ENCODE data around the gene CIBAR2.

CIBAR2 gene

DNA sequence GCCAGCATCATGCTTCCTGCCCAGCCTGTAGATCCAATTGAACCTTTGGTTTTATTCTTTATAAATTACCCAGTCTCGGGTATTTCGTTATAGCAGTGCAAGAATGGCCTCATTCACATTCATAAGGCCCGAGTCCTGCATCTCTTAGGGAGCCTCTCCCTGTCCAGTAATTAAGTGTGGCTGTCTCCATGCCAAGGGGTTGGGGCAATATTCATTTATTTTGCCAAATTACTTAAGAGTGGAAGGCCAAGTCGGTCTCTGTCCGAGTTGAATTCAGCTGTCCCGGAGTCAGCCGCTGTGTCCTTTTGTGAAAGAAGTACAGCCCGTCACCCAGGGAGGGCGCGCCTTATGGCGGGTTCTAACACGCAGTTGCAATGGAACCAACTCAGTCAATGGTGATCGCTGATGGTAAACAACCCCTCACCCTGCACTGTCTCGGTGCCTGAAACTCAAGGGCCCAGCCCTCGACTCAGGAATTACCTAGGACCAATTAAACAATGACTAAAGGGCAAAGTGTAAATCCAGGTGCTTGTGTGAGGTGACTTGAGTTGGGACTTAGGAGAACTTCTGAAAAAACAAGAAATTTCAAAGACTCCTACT, 62.5 kb downstream of the CIBAR2 start:
- H2AFZ ChIP-seq (ENCODE audit: insufficient read depth, low read length, poor library complexity), result no peak overlapping the region
- H3K79me1 ChIP-seq (ENCODE audit: low read length), result no peaks in the 10 kb centered on the region
- H3K4me2 ChIP-seq (ENCODE audit: low read length), result no peak overlapping the region
- no peak overlapping the region for H4K12ac ChIP-seq (ENCODE audit: low read depth, low read length)
- no peak for DNase-seq
- no peak overlapping the region for H3K18ac ChIP-seq (ENCODE audit: low read length)
- H3K14ac ChIP-seq (ENCODE audit: low read length), result no peak overlapping the region
- no peak overlapping the region for H4K91ac ChIP-seq (ENCODE audit: low read depth, low read length)
- H2BK12ac ChIP-seq (ENCODE audit: low read length), result no peak overlapping the region
- H3K27me3 ChIP-seq (ENCODE audit: insufficient read depth, low read length), result no peaks in the 10 kb centered on the region
- no peak overlapping the region for H2AK5ac ChIP-seq (ENCODE audit: low read length)
- peaks cover 0 to 3% of the 10 kb centered on the region in 2 experiments for H3K4me1 ChIP-seq (ENCODE audit: control insufficient read depth in 1 of 2, insufficient read depth in 2 of 2, low read length in 2 of 2)
- no peak overlapping the region for H2BK5ac ChIP-seq (ENCODE audit: low read depth, low read length, poor library complexity)
- H3K36me3 ChIP-seq (ENCODE audit: control insufficient read depth in 1 of 2, insufficient read depth in 2 of 2, low read length in 2 of 2), result no peaks in the 10 kb centered on the region
- no peak overlapping the region for H3K27ac ChIP-seq (ENCODE audit: low read depth, low read length)
- no peak overlapping the region for H4K8ac ChIP-seq (ENCODE audit: low read depth, low read length)
- no peak overlapping the region for H2BK120ac ChIP-seq (ENCODE audit: insufficient read depth, low read length, poor library complexity)
- H3K4me3 ChIP-seq (ENCODE audit: low read depth, low read length), result no peak overlapping the region
- H3K23ac ChIP-seq (ENCODE audit: low read length), result no peak overlapping the region
- H3K9me3 ChIP-seq (ENCODE audit: insufficient read depth, low read depth, low read length), result peaks cover 2% of the 10 kb centered on the region
- no CpG with 5 or more reads among the region's 15 CpGs for WGBS (ENCODE audit: extremely low coverage, insufficient coverage, insufficient read length)
- no peak overlapping the region for H3K4ac ChIP-seq (ENCODE audit: low read depth, low read length)
- H3K9ac ChIP-seq (ENCODE audit: low read length), result no peak overlapping the region
- no peaks in the 10 kb centered on the region for H3K79me2 ChIP-seq (ENCODE audit: control insufficient read depth, insufficient read depth, low read length, poor library complexity)

DNA sequence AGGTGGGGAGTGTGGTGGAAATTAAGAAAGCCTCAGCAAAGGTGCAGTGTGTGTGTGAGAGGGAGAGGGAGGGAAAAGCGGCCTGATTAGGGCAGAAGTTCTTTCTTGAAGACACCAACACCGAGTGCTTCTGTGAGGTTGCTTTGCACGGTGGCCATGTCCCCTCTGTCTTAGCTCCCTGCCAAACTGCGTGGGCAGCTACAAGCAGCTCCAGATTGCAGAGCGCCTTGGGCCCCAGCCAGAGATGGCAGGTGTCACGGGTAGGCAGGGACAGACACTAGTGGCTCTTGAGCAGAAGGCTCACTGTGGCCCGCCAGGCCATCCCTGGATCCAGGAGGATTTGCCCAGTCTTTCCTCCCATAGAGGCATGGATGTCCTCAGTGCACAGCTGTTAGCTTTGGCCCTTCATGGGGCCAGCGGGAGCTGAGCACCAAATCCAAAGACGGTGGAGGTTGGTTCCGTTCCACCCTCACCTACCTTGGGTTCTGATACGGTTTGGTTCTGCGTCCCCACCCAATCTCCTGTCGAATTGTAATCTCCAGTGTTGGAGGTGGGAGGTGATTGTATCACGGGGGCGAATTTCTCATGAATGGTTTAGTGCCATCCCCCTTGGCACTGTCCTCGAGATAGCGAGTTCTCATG, 63.2 kb downstream of the CIBAR2 start:
- Histone ChIP-seq H3K79me2 (ENCODE audit: control insufficient read depth, insufficient read depth, low read length, poor library complexity) (no peaks in the 10 kb centered on the region), H3K36me3 (ENCODE audit: control insufficient read depth in 1 of 2, insufficient read depth in 2 of 2, low read length in 2 of 2) (no peaks in the 10 kb centered on the region), H3K18ac (ENCODE audit: low read length) (no peak overlapping the region), H3K23ac (ENCODE audit: low read length) (no peak overlapping the region), H2BK12ac (ENCODE audit: low read length) (no peak overlapping the region), H3K14ac (ENCODE audit: low read length) (no peak overlapping the region), H3K27me3 (ENCODE audit: insufficient read depth, low read length) (no peaks in the 10 kb centered on the region), H3K4ac (ENCODE audit: low read depth, low read length) (no peak overlapping the region), H4K8ac (ENCODE audit: low read depth, low read length) (no peak overlapping the region), H3K4me2 (ENCODE audit: low read length) (no peak overlapping the region), H3K9me3 (ENCODE audit: insufficient read depth, low read depth, low read length) (no peaks in the 10 kb centered on the region), H3K9ac (ENCODE audit: low read length) (no peak overlapping the region), H2AK5ac (ENCODE audit: low read length) (no peak overlapping the region), H3K4me1 (ENCODE audit: control insufficient read depth in 1 of 2, insufficient read depth in 2 of 2, low read length in 2 of 2) (peaks cover 0 to 3% of the 10 kb centered on the region in 2 experiments), H2BK5ac (ENCODE audit: low read depth, low read length, poor library complexity) (no peak overlapping the region), H3K79me1 (ENCODE audit: low read length) (no peaks in the 10 kb centered on the region), H2AFZ (ENCODE audit: insufficient read depth, low read length, poor library complexity) (no peak overlapping the region), H4K91ac (ENCODE audit: low read depth, low read length) (no peak overlapping the region), H2BK120ac (ENCODE audit: insufficient read depth, low read length, poor library complexity) (no peak overlapping the region), H4K12ac (ENCODE audit: low read depth, low read length) (no peak overlapping the region), H3K27ac (ENCODE audit: low read depth, low read length) (no peak overlapping the region), H3K4me3 (ENCODE audit: low read depth, low read length) (no peak overlapping the region)
- no CpG with 5 or more reads among the region's 17 CpGs for WGBS (ENCODE audit: extremely low coverage, insufficient coverage, insufficient read length)
- no peak for DNase-seq

All from trophoblast cell (in vitro differentiated cells and primary cell).